Progenitor cell of endocrine pancreas (in vitro differentiated cells): Measurements from ENCODE around the gene NEO1. TPM values are rescaled to one million over a fixed set of nuclear protein-coding genes. Genes with fewer than 3 reads are reported as not detected.

Experiments
- DNase-seq: peaks from one replicate; pipeline ENCODE4 v3.0.0; 2021; ENCODE audit warnings: low spot score; ENCODE audit not compliant: unreplicated experiment
- H3K27ac Mint-ChIP-seq: 2 replicates; pipeline ENCODE4 v1.8.0; 2021; ENCODE audit warnings: mild to moderate bottlenecking, moderate library complexity, mixed read lengths
- H3K27me3 Mint-ChIP-seq: 2 replicates; pipeline ENCODE4 v1.8.0; 2021; ENCODE audit warnings: mixed read lengths
- H3K36me3 Mint-ChIP-seq: 2 replicates; pipeline ENCODE4 v1.8.0; 2022; ENCODE audit warnings: mixed read lengths; ENCODE audit not compliant: insufficient read depth
- H3K4me1 Mint-ChIP-seq: 2 replicates; pipeline ENCODE4 v1.8.0; 2021; ENCODE audit warnings: low read depth, mixed read lengths
- H3K4me3 Mint-ChIP-seq: 2 replicates; pipeline ENCODE4 v1.8.0; 2021; ENCODE audit warnings: low read depth, mild to moderate bottlenecking, moderate library complexity, mixed read lengths
- H3K9me3 Mint-ChIP-seq: 2 replicates; pipeline ENCODE4 v1.8.0; 2021; ENCODE audit warnings: low read depth, mixed read lengths
- total RNA-seq: library from RNA; stranded (reverse); gene quantifications from 2 replicates; pipeline ENCODE4 v1.2.1, GENCODE V29; 2021
- TF ChIP-seq, protein P1 (sequence below): fragments of 200-600 bp; sonication (generic); IDR thresholded peaks from one replicate; pipeline ENCODE4 v1.5.0; 2021; ENCODE audit warnings: antibody characterized with exemption, mild to moderate bottlenecking; ENCODE audit not compliant: unreplicated experiment

The NEO1 gene
- total RNA-seq, 1 donor from 2014 or later, result 118 TPM

DNA sequence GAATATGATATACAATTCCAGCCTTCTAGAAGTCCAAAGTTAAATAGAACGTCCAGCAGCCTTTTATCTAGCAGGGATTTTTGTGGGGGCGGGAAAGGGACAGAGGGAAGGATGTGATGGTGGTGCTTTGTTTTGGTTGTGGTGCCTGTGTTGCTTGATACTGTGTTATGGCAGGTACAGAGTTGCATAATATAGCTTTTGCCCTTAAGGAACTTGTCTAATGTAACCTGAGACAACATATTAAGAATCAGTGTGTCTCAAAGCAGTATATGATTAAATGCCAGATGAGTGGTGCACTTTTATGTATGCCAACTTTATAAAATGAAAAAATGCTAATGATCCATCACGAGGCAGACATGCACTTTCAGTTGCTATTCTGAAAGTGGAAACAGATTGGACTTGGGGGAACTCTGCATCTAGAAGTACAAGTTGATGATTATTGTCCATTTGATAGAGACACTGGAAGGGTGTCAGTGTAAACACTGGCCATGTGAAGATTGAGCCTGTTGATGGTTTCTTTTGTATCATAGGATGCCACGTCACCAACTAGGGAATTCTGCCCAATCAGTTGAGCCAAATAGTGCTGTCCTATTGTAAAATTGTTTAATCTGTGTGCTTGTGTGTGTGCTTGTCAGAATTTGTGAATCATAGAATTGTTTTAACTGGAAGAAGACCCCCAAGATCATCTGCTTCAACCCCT lies 23.0 kb downstream of the NEO1 start:
- TF ChIP-seq, protein P1, sequence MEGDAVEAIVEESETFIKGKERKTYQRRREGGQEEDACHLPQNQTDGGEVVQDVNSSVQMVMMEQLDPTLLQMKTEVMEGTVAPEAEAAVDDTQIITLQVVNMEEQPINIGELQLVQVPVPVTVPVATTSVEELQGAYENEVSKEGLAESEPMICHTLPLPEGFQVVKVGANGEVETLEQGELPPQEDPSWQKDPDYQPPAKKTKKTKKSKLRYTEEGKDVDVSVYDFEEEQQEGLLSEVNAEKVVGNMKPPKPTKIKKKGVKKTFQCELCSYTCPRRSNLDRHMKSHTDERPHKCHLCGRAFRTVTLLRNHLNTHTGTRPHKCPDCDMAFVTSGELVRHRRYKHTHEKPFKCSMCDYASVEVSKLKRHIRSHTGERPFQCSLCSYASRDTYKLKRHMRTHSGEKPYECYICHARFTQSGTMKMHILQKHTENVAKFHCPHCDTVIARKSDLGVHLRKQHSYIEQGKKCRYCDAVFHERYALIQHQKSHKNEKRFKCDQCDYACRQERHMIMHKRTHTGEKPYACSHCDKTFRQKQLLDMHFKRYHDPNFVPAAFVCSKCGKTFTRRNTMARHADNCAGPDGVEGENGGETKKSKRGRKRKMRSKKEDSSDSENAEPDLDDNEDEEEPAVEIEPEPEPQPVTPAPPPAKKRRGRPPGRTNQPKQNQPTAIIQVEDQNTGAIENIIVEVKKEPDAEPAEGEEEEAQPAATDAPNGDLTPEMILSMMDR, result no peak
- Mint-ChIP-seq H3K4me3 (no peak overlapping the region), H3K27me3 (no peaks in the 10 kb centered on the region), H3K9me3 (no peaks in the 10 kb centered on the region), H3K36me3 (no peaks in the 10 kb centered on the region), H3K27ac (no peak overlapping the region), H3K4me1 (peaks cover 15% of the 10 kb centered on the region)
- DNase-seq, result no peak

DNA sequence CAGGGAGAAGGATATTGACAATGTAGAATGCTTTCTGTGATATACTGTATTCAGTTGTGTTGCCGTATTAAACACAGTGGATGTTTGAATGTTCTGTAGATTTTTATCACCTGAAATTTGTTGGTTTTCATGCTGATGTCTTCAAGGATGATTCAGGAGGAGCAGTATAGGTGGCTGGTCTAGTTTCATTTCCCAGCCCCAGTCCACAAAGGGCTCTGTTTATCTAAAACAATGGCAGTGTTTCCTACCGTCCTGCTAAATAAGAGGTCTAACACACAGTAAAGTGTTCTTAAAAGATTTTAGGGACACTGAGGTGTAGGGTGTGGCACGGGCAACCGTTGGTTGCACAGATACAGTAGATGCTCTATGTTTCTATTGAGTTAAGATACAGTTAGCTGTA lies 26.0 kb downstream of the NEO1 start:
- Mint-ChIP-seq H3K27ac (no peak overlapping the region), H3K36me3 (no peaks in the 10 kb centered on the region), H3K27me3 (no peaks in the 10 kb centered on the region), H3K4me3 (no peak overlapping the region), H3K4me1 (peaks cover 26% of the 10 kb centered on the region), H3K9me3 (no peaks in the 10 kb centered on the region)
- TF ChIP-seq, protein P1, result no peak
- no peak for DNase-seq

DNA sequence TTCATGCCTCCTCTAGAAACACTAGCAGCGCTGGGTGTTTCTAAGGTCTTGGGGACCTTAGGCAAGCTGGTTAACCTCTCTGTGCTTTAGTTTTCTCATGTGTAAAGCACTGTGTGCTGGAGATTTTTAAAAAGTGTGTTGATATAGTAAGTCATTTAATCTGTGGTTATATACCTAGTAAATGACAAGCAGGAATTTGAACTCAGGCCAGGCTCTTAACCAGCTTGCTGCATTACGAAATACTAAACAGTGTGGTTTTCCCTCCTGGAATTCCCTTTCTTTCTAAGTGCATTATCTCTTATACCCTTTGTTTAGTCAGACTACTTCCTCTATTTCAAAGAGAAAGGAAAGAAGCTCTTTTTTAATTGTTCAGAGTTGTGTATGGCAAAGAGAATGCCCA lies 26.5 kb downstream of the NEO1 start:
- TF ChIP-seq, protein P1, result no peak
- Mint-ChIP-seq H3K36me3 (no peaks in the 10 kb centered on the region), H3K27ac (no peak overlapping the region), H3K9me3 (no peaks in the 10 kb centered on the region), H3K27me3 (no peaks in the 10 kb centered on the region), H3K4me1 (peaks cover 26% of the 10 kb centered on the region), H3K4me3 (no peak overlapping the region)
- no peak for DNase-seq

DNA sequence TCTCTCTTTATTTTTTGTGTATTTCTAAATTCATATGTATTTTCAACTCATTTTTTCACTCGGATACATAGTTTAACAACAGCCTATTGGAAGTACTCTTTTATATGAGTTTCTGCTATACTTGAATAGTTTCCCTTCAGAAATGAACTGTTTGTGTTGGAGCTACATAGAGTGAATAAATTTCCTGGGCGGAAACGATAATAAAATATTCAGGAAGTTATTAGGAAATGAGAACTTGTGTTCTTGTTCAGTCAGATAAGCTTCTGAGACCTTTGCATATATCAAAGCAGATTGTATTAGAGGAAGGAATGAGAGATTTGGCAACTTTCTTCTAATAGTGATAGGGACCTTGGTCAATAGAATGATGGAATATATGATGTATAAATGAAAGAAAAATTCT lies 27.3 kb downstream of the NEO1 start:
- no peak overlapping the region for H3K27ac Mint-ChIP-seq

DNA sequence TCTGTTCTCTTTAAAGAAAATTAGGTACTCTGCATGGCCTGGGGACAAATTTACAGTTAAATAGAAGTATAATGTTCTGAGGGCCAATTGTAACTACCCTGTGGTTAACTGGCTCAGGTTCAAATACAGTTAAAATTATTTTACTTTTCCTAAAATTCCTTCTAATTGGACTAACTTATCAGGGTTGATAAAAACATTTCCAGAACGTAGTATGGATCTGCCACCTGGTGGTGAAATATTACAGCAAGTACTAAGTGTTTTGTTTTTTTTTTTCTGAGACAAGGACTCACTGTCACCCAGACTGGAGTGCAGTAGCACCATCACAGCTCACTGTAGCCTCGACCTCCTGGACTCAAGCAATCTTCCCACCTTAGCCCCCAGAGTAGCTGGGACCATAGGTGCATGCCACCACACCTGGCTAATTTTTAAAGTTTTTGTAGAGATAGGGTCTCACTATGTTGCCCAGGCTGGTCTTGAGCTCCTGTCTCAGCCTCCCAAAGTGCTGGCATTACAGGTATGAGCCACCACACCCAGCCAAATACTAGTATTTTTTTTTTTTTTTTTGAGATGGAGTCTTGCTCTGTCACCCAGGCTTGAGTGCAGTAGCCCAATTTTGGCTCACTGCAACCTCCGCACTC lies 29.2 kb downstream of the NEO1 start:
- Mint-ChIP-seq H3K27ac (peak overlapping the region; percentile 69), H3K9me3 (peaks cover 7% of the 10 kb centered on the region), H3K36me3 (peaks cover 5% of the 10 kb centered on the region), H3K4me1 (peaks cover 26% of the 10 kb centered on the region), H3K27me3 (no peaks in the 10 kb centered on the region), H3K4me3 (no peak overlapping the region)
- TF ChIP-seq, protein P1, result peak; percentile 68
- DNase-seq, result no peak

More for the DNA sequence above, 27.3 kb downstream of the NEO1 start:
- no peak overlapping the region for H3K4me3 Mint-ChIP-seq
- H3K9me3 Mint-ChIP-seq, result peaks cover 2% of the 10 kb centered on the region
- peaks cover 26% of the 10 kb centered on the region for H3K4me1 Mint-ChIP-seq
- DNase-seq, result no peak
- TF ChIP-seq, protein P1, result no peak
- H3K27me3 Mint-ChIP-seq, result no peaks in the 10 kb centered on the region
- peaks cover under 1% of the 10 kb centered on the region for H3K36me3 Mint-ChIP-seq
